GM19239 (cell line): ENCODE results near the gene TMPRSS13.
"Not testable (repeated sequence)": the region's sequence is repeated elsewhere in the genome, so short reads cannot be mapped to it uniquely, and the experiment has no call there.

ENCODE experiments used
- DNase-seq: peaks from one replicate; pipeline ENCODE4 v3.0.0; 2011; ENCODE audit warnings: low spot score; ENCODE audit not compliant: insufficient read length
- FAIRE-seq: peaks from 2 replicates; lab custom pipeline; 2011; peaks lifted over from hg19 to GRCh38; lab: Jason Lieb, UNC

TMPRSS13 gene

DNA sequence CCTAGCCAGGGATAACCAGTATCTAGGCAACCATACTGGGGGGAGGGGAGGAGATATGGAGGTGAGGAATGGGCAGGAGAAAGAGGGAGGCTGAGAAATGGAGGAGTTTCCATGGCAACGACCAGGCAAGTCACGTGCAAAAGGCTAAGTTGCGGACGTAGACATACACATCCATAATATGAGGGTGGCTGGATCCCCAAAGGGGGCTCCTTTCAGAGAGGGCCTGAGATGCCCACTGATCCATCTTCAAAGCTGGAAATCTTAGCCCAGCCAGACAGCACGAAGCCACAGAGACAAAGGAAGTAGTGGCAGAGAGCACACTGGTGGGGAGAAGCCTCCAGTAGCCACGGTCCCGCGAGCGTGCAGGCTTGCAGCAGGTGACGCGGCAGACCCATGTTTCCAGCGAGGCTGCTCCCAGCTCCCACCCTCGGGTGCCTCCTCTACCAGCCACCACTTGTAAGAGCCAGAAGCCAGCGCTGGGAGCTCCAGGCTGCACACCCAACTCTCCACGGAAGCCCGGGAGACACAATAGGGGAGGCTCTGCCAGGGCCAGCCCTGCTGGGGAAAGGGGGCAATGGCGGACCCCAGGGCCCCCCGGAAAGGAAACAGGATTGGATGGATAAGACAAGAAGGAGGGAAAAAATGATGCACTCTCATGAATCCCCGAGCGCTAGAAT, 53.7 kb downstream of the TMPRSS13 start:
- no peak for FAIRE-seq
- DNase-seq = no peak

DNA sequence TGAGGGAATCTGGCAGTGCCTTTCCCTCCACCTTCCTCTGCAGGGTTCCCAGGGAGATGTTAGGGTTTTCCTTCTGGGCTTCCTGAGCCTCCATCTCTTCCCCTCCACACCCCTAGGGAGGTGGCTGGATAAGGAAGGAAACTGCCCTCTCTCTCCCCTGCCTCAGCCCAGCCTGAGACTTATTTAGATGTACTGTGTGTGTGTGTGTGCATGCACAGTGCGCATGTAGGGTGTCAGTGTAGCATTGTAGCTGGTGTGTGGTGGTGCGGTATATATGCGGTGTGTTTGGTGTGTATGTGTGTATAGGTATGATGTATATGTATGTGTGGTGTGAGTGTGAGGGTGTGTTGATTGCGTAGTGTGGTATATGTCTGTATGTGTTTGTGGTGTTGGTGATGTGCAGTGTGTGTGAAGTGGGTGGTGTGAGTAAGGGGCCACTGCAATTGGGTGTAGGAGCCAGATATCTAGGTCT, 54.3 kb downstream of the TMPRSS13 start:
- no peak for FAIRE-seq
- no peak for DNase-seq

DNA sequence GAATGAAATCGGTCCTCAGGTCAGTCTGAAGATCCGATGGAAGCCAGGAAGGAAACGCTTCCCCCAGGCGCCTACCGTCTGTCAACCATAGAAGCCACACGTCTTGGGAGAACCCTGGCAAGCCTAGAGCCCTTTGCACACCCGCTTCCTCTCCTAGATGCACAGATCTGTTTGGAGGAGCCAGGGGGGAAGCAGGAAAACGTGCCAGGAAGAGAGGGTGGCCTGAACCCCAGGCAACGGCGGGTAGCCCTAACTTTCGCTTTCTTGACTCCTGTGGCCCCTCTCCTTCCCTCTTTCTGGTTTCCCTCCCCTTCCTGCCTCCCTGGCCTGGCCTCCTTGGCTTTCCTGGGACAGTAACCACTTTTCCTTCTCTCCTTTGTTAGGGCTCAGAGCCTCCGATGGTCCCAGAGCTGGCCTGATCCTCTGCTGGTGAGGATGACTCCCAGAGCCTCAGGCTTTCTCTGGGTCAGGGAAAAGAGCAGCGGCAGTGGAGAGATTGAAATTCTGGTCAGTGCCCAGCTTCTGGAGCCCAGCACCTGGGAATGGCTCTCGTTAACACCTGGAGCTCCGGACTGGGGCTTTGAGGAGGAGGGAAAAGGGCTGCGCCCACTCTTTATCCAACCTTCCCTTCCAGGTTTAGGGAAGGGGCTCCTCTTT, 54.8 kb downstream of the TMPRSS13 start:
- DNase-seq = no peak
- FAIRE-seq = no peak

DNA sequence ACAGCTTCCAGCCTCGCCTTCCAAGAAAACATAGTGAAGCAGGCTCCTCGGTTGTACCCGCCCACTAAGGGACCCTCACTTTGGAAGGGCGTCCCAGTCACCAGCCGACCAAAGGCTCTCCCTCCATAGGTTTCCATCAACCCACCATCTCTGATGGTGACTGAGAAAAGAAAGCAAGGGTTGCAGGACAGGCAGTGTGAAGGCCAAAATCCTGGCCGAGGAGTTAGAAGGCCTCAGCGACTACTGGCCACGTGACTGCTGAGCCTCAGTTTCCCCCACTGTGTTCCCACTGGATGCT, 55.4 kb downstream of the TMPRSS13 start:
- DNase-seq = no peak

DNA sequence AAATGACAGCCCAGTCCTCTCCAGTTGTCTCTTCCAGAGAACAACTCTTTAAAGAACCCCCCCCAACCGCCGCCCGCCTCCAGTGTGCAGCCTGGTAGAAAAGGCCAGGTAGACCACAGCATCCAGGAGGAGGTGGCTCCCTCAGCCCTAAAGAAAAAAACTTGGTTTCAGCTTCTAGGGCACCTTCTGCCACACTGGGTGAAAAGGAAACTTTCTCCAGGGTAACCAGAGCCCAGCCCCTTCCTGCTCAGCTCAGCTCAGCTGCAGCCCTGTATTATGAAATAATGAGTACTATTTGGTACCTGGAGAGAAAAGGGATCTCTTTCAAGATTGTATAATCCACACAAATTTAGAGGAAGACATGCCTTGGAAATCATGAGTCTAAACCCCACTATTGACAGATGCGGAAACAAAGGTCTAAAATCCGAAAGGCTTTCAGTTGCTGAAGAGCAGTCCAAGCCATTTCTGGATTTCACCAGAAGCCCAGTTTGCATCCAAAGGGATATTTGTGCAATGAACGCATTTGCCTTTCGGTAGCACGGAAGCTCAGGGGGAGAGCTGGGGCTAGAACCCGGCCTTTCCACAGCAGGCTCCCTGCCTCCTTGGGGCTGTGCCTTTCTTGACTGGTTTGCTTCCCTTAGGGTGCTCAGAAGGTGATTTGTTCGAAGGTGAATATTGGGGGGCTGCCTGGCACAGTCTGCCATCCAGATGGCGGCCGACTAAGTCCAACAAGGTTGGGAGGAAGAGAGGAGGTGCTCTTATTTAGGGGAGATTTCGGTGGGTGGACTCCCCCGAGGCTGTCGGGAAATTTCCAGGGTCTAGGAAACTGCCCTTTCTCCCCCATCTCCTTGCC, 56.0 kb downstream of the TMPRSS13 start:
- no peak for FAIRE-seq
- no peak for DNase-seq

More for the DNA sequence above, 55.4 kb downstream of the TMPRSS13 start:
- no peak for FAIRE-seq

DNA sequence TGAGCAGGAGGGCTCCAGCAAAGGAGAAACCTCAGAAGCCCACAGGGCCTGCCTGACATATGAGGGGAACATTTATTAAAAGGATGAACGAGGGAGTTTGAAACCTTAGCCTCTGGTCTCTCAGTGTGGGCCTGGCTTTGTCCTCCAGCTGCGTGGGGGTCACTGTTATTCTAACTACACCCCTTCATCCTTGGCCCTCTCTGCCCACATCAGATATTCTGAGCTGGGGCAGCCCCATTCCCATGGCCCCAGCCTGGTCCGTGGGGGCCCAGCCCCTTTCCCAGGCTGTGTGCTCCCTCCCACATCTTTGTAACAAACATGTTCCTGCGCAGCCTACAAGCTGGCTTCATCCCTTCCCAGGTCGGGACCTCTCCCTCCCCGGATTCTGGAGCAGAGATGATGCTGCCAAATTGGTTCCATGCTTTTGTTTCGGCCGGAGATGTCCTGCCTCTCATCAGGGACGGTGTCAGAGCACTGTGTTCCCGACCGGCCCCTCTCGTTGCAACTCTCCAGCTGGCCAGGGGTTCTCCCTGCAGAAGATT, 56.7 kb downstream of the TMPRSS13 start:
- DNase-seq (no peak), FAIRE-seq (no peak)

DNA sequence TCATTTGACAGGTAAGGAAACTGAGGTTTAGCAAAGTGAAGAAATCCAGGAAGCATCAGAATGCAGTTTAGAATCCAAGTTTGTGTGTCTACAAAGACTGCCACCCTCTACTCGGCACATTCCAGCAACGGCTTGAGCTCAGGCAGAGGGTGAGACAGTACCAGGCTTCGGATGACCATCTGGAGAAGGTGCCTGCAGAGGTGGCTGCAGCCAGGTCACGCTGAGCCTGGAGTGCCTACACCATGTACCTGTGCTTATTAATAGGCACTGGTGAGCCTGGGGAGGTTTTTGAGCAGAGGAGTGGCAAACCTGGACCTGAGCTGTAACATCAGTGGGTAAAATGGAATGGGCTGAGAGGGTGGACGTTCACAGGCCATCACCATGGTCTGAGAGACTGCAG, 57.4 kb downstream of the TMPRSS13 start:
- DNase-seq = no peak
- FAIRE-seq = no peak

DNA sequence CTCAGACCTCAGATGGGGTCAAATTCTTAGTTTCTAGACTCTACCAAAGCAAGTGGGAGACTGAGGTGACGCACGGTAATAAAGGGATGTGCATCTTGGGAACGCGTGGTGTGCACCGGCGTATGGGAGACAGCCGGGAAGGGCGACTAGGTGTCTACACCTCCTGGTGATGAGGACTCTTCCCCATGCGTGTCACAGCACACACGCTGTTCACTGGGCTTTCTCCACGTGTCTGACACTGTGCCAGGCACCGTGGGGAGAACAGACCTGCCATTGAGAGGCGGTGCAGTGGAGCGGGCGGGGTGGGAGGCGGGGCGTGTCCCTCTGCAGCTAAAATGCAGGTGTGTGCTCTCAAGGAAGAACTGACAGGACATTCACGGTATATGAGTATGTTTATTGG, 58.0 kb downstream of the TMPRSS13 start:
- FAIRE-seq (no peak), DNase-seq (no peak)

DNA sequence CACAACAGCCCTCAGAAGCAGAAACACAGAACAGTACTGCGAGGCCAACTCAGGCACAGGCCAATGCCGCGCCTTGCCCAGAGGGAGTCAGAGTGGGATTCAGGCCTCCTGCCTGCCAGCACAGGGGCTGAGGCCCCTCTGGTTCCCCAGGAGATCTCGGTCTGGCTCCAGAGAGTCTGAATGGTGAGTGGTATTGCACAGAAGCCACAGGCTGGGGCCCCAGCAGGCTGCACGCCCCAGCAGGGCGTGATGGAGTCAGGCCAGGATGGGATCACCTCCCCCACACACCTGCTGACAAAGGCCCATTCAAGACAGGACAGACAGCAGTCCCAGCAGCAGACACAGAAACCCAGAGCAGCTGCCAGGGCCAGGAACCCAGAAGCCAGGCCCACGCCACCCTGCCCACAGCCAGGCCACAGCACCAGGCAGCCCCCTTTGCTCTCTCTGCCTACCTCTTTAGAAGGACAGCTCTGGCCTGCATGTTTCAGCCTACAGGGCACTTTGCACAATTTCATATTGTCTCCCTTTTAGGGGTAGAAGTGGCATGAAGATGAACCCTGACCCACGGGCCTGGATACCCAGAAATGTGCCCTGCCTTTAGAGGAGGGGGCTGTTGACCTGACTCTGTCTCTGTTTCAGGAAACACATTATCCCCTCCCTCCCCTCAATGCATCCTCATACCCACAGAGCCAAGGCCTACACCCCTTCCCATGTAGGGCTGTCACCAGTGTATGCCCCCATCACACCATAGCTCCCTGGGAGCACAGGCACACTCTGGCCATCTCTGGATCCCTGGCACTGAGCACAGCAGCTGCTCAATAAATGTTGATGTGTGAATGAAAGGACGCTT, 58.9 kb downstream of the TMPRSS13 start:
- FAIRE-seq = no peak
- no peak for DNase-seq

DNA sequence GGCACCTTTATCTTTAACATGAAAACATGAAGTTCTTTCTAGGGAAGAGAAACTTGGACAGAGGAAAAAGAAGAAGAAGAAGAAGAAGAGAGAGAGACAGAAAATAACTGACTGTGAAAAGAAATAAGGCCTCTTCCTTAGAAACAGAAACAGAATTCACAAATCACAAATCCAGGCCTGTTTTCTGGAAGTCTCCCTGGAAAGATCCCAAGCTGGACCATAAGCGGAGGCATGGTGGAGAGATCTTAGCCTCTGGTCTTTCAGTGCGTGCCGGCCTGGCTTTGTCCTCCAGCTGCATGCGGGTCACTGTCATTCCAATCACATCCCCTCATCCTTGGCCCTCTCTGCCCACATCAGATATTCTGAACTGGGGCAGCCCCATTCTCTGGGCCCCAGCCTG, 59.6 kb downstream of the TMPRSS13 start:
- FAIRE-seq = no peak
- no peak for DNase-seq

DNA sequence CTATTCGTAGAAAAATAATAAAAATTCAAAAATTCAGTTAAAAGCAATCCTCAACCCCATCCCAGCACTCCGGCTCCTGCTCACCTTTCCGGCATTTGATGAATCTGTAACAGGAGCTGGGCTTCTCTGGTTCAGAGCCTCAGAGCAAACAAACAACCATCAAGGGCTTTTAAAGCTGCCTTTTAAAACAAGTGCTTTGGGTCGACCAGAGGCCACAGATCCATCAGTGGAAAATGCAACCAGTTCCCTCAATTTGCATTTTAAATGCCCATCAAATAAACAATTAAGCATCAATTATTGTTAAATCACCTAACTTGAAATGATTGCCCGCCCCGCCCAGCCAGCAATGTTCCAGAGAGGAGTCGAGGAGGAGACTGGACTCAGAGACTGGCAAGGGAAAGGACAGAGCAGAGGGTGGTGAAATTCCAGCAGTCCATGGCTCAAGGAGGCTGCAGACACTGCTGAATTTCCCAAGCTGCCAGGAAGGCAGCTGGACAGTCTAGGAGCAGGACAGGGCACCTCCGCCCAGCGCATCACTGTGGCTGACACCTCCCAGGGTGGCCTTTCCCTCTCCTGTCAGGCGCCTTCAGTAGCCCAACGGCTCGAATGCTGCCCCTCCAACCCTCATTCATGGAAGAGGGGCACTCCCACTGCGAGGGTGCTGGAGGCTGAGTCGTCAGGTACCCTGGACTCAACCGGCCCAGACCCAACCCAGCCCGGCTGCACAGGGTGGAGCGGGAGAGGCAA, 60.2 kb downstream of the TMPRSS13 start:
- FAIRE-seq (no peak), DNase-seq (no peak)

DNA sequence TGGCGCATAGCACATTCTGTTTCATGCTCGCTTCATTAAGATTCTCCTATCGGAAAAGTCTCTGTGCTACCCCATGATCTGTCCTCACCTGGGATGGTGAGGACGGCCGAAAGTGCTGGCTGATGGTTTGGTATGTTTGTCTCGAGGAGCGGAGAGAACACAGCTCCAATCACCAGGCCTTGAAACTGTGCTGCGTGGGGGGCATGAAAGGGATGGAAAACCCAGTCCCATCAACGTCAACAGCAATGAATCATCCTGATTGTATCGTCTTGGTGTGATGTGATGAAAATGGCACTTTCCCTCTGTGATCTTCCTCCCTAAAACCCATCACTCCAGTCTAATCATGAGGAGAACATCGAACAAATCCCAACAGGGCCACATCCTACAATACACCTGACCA, 61.1 kb downstream of the TMPRSS13 start:
- FAIRE-seq (no peak), DNase-seq (no peak)

DNA sequence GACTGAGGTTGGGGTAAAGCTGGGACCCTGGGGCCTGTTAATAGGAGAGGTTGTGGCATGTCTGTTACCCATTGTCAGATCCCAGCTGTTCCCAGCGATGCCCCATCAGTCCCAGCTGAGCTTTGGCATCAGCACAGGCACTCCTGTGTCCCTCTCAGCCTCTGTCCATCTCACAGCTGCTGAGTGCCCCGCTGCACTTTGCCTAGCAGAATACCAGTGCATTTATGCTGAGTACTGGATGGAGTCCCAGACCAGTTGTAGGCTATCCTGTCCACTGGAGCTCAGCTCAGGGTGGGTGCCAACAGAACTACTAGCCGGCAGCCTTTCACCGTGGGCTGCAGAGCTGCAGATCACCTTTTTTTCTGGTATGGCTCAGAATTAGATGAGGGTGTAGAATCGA, 62.7 kb downstream of the TMPRSS13 start:
- DNase-seq (no peak), FAIRE-seq (no peak)

DNA sequence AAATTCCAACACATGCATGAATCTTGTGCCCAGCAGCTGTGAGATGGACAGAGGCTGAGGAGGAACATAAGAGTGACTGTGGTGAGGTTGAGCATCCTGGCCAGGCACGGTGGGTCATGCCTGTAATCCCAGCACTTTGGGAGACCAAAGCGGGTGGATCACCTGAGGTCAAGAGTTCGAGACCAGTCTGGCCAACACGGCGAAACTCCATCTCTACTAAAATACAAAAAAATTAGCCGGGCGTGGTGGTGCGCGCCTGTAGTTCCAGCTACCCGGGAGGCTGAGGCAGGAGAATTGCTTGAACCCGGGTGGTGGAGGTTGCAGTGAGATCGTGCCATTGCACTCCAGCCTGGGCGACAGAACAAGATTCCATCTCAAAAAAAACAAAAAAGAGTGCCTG, 63.7 kb downstream of the TMPRSS13 start:
- FAIRE-seq, DNase-seq: not testable (repeated sequence)

DNA sequence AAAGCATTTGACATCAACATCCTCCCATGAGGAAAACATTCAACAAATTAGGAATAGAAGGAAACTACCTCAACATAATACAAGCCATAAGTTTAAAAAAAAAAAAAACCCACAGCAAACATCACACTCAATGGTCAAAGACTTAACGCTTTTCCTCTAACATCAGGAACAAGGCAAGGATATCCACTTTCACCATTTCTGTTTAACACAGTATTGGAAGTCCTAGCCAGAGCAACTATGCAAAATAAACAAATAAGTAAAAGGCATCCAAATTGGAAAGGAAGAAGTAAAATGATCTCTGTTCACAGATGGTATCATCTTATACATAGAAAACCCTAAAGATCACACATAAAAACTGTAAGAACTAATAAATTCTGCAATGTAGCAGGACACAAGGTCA, 65.8 kb downstream of the TMPRSS13 start:
- no peak for FAIRE-seq

DNA sequence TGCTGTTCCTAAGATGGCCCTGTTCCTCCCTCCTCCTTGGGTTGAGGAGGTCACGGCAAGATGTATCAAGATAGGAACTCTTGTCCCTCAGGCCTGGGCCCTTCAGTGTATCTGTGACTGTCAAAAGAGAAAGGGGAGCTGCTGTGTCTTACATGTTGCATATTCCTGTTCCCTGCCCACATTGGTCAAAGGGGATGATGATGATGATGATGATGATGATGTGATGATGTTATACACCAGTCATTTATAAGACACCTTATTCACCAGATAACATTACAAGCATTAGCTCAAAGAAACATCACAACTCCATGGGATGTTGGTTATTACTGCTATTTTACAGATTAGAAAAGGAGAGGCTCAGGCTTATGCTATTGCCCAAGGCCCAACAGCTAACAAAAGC, 66.4 kb downstream of the TMPRSS13 start:
- DNase-seq (no peak), FAIRE-seq (no peak)

More for the DNA sequence above, 65.8 kb downstream of the TMPRSS13 start:
- DNase-seq = no peak

DNA sequence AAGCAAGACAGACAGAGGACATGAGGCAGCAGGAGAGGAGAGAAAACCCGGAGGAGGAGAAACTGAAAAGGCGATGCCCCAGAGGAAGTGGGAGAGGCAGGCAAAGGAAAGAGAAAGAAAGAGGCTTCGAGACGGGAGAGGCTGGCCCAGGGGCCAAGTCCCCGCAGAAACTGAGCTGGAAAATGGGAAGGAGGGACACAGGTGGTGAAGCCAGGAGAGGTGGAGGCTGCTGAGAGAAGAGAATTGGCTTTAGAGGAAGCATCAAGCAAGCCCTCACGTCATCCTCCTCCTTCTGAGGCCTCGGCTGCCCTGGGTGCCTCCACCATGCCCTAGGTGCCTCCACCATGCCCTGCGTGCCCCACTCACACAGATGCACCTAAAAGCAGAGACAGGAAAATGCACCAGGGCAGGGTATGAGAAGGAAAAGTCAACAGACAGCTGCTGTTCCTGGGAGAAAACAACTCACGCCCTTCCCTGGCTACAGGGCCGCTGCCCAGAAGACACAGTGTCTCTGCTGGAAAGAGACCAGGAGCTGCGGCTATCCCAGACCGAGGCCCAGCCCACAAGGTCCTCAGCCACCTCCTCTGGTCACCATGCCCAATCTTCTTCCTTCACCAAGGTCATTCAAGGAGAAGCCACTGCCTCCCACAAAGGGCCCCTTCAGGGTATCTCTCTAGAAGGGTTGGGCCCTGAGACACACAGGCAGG, 67.0 kb downstream of the TMPRSS13 start:
- DNase-seq (no peak), FAIRE-seq (no peak)

DNA sequence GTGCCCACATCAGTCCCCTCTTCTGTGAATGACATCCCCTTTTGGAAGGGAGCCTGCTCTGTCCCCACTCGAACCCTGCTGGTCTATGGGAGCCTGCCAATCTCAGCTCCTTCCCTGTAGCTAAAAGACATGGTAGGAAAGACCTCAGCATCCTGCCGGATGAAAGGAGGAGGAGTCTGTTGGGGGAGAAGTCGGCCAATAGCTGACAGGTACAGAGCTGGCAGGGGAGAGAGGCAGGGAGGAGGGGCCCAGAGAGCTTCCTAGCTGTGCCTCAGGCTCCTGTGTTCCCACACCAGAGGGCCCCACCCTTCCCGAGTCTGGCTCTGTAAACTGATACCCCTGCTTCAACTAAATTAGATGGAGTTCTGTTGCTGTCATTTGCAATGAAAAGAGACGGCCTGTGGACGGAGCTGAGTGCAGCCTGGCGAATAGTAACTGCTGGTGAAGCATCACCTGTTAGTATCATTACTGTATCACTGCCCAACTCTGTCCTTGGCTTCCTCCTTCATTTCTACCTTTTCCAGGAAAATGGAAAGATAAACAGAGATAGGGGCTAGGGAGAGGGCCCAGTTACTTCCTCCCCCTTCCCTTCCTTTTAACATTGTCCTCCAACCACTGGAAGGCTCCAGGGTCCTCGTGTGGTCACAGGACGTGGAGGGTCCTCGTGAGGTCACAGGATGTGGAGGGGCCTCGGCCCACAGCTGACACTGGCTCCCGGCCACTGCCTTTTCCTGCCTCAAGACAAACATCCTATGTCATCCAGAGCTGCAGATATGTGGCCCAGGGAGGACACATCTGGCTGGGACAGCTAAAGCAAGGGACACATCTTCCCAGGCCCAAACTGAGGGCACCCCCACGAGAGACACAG, 67.8 kb downstream of the TMPRSS13 start:
- DNase-seq = no peak
- no peak for FAIRE-seq
